Sigmoid colon (tissue), 7 donors: ENCODE data around the gene CCDC92. TPM values are rescaled to one million over a fixed set of nuclear protein-coding genes. Genes with fewer than 3 reads are reported as not detected.

Source experiments
- DNase-seq: peaks from one replicate; pipeline ENCODE4 v3.0.0-alpha.2; 2019
- H3K27ac ChIP-seq, 4 donors: fragments of 200-600 bp; sonication (generic); one replicate each; pipeline ENCODE4 v1.5.1; 2016 to 2019; ENCODE audit warnings: mild to moderate bottlenecking in 1 of 4
- H3K27me3 ChIP-seq, 3 donors: fragments of 200-600 bp; sonication (generic); one replicate each; pipeline ENCODE4 v1.5.1; 2019; ENCODE audit warnings: mild to moderate bottlenecking in 1 of 3
- H3K36me3 ChIP-seq, 4 donors: fragments of 200-600 bp; sonication (generic); one replicate each; pipeline ENCODE4 v1.5.1; 2016 to 2019
- H3K4me1 ChIP-seq, 4 donors: fragments of 200-600 bp; sonication (generic); one replicate each; pipeline ENCODE4 v1.5.1; 2017 to 2019
- H3K4me3 ChIP-seq, 4 donors: fragments of 200-600 bp; sonication (generic); one replicate each; pipeline ENCODE4 v1.5.1; 2017 to 2019; ENCODE audit warnings: mild to moderate bottlenecking in 2 of 4, moderate library complexity in 1 of 4
- H3K9me3 ChIP-seq, 4 donors: fragments of 200-600 bp in 3 of 4; sonication (generic) in 3 of 4; one replicate each; pipeline versions ENCODE4 v1.5.1 to v1.6.1; 2013 to 2019
- EP300 ChIP-seq, 4 donors: sonication (generic); formaldehyde crosslinking; IDR thresholded peaks; one replicate each; pipeline ENCODE4 v1.6.1; 2017; ENCODE audit warnings: antibody characterized with exemption in 4 of 4
- POLR2A ChIP-seq, 2 donors: fragments of 450-650 bp; IDR thresholded peaks; one replicate each; pipeline ENCODE4 v1.6.1; 2016; ENCODE audit warnings: antibody characterized with exemption in 2 of 2, mild to moderate bottlenecking in 2 of 2, moderate library complexity in 2 of 2
- POLR2AphosphoS5 ChIP-seq, 4 donors: sonication (generic); formaldehyde crosslinking; IDR thresholded peaks; one replicate each; pipeline ENCODE4 v1.6.1; 2017; ENCODE audit warnings: antibody characterized with exemption in 4 of 4
- WGBS, 2 donors: extraction: QIAGEN DNeasy Blood & Tissue Kit; methylation state at CpG; one replicate each; pipeline ENCODE4 v1.1.7; 2013; 5-methylcytosine and 5-hydroxymethylcytosine counted together
- intact Hi-C: fragments of 100-400 bp; cut with DNase I; formaldehyde crosslinking; loops from one replicate; pipeline ENCODE4 v1.15.1; 2023
- polyA plus RNA-seq, 3 donors: library from polyadenylated mRNA; stranded (reverse); fragments of 200-250 nt; gene quantifications; one replicate each; pipeline ENCODE4 v1.2.3, GENCODE V29; 2013
- total RNA-seq, 4 donors: library from RNA; depleted of rRNA; stranded (reverse); fragments of >200 nt; gene quantifications; one replicate each; pipeline ENCODE4 v1.1.0, GENCODE V29; 2016
- TF ChIP-seq, protein P1 (sequence below), 4 experiments: fragments of 450-650 bp in 3 of 4; fragments of 200-600 bp in 1 of 4; IDR thresholded peaks; one replicate each; pipeline ENCODE4 v1.5.1; 2016 to 2019; ENCODE audit warnings: antibody characterized with exemption in 4 of 4, mild to moderate bottlenecking in 3 of 4, moderate library complexity in 2 of 4
- donor health status: healthy with polysubstance abuse.
- donor health status: Bipolar disorder and iron deficiency.
- donor health status: healthy.

The CCDC92 gene
- total and polyA plus RNA-seq, 7 donors, result 18.5 to 54.0 (median 24.0) TPM

GRCh38 chr12:123982269-123982668, 9.6 kb upstream of the CCDC92 start:
- Histone ChIP-seq H3K4me3 (no peak overlapping the region), H3K4me1 (peaks cover 0 to 11% (median 5%) of the 10 kb centered on the region in 4 donors), H3K27me3 (no peaks in the 10 kb centered on the region), H3K27ac (no peak overlapping the region), H3K36me3 (peaks cover 0 to 11% (median 0%) of the 10 kb centered on the region in 4 donors), H3K9me3 (no peaks in the 10 kb centered on the region)
- DNase-seq, result no peak
- intact Hi-C loops, result loop anchor here (5.0 kb wide), 1 partner anchor 75 kb away; no protein-coding TSS in a partner anchor
- WGBS, 2 donors, result 86 to 96% methylated on average over 7 of the region's 7 CpGs
- TF ChIP-seq EP300 (IDR thresholded peaks at IDR 0.05), result no peak
- TF ChIP-seq, protein P1, sequence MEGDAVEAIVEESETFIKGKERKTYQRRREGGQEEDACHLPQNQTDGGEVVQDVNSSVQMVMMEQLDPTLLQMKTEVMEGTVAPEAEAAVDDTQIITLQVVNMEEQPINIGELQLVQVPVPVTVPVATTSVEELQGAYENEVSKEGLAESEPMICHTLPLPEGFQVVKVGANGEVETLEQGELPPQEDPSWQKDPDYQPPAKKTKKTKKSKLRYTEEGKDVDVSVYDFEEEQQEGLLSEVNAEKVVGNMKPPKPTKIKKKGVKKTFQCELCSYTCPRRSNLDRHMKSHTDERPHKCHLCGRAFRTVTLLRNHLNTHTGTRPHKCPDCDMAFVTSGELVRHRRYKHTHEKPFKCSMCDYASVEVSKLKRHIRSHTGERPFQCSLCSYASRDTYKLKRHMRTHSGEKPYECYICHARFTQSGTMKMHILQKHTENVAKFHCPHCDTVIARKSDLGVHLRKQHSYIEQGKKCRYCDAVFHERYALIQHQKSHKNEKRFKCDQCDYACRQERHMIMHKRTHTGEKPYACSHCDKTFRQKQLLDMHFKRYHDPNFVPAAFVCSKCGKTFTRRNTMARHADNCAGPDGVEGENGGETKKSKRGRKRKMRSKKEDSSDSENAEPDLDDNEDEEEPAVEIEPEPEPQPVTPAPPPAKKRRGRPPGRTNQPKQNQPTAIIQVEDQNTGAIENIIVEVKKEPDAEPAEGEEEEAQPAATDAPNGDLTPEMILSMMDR (IDR thresholded peaks at IDR 0.05), result no peak
- no peak for TF ChIP-seq POLR2A (IDR thresholded peaks at IDR 0.05)
- no peak for TF ChIP-seq POLR2AphosphoS5 (IDR thresholded peaks at IDR 0.05)

- Histone ChIP-seq H3K4me1 (peaks cover 0 to 5% (median 2%) of the 10 kb centered on the region in 4 donors), H3K4me3 (no peak overlapping the region), H3K27me3 (no peaks in the 10 kb centered on the region), H3K27ac (no peak overlapping the region), H3K36me3 (peaks cover 0 to 12% (median 0%) of the 10 kb centered on the region in 4 donors), H3K9me3 (no peaks in the 10 kb centered on the region)
- DNase-seq, result no peak
- TF ChIP-seq POLR2A (IDR thresholded peaks at IDR 0.05) (no peak), EP300 (IDR thresholded peaks at IDR 0.05) (no peak), POLR2AphosphoS5 (IDR thresholded peaks at IDR 0.05) (no peak)
- TF ChIP-seq, protein P1 (IDR thresholded peaks at IDR 0.05), result no peak
- intact Hi-C loops, result no loop called here
- WGBS, 2 donors, result 96% methylated on average over 6 of the region's 6 CpGs
Observed at GRCh38 chr12:123979566-123979965, 6.9 kb upstream of the CCDC92 start.

- H3K4me3 ChIP-seq, result no peak overlapping the region
- 92% methylated on average over 7 of the region's 7 CpGs for WGBS, 2 donors
- H3K9me3 ChIP-seq, result no peaks in the 10 kb centered on the region
- TF ChIP-seq EP300 (IDR thresholded peaks at IDR 0.05) (no peak), POLR2AphosphoS5 (IDR thresholded peaks at IDR 0.05) (no peak), POLR2A (IDR thresholded peaks at IDR 0.05) (no peak)
- TF ChIP-seq, protein P1 (IDR thresholded peaks at IDR 0.05), result no peak
- no peak for DNase-seq
- intact Hi-C loops, result no loop called here
- H3K36me3 ChIP-seq, result peaks cover 0 to 3% (median 0%) of the 10 kb centered on the region in 4 donors
- H3K4me1 ChIP-seq, result peaks cover 0 to 17% (median 15%) of the 10 kb centered on the region in 4 donors
- no peaks in the 10 kb centered on the region for H3K27me3 ChIP-seq
- H3K27ac ChIP-seq, result no peak overlapping the region
Observed at GRCh38 chr12:123976227-123976826, 3.7 kb upstream of the CCDC92 start.

DNA sequence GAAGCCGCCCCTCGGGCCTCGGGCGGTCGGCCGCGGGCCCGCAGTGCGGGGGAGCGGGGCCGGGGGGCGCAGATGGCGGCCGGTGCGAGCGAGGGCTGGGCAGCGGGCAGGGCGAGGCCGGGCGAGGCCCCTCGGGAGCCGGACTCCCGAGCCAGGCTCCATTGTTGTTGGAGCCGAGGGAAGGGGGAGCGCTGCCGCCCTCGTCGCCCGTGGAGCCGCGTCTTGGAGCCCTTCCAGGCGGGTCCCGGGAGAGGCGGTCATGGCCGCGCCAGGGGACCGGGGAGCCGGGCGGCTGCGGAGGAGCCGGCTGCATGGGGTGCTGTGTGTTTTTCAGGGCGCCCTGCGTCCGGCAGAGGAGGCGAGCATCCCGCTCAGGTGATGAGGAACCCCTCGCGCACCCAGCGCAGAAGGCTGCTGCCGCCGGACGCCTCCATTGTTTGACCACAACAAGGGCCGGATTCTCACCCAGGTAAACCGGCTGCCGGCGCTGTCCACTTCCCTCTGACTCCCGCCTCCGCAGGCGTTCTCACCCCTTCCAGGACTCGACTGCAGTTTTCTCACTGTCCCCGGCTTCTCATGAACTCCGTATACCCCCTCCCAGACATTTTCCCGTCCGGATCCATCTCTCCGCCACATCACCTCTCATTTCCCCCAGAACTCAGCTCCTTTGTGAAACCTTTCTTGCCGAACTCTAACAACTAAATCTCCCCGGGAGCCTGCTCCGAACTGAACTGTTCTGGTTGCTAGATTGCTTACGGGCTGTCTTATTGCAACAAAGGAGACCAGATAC, 1.1 kb upstream of the CCDC92 start:
- Histone ChIP-seq H3K27me3 (no peaks in the 10 kb centered on the region), H3K36me3 (peaks cover 0 to 3% (median 0%) of the 10 kb centered on the region in 4 donors), H3K27ac (peak overlapping the region; percentile 80 to 97 (median 94)), H3K4me3 (peak overlapping the region; percentile 83 to 98 (median 94)), H3K4me1 (peaks cover 0 to 27% (median 21%) of the 10 kb centered on the region in 4 donors), H3K9me3 (no peaks in the 10 kb centered on the region)
- intact Hi-C loops, result loop anchor here (5.0 kb wide), 1 partner anchor 261 kb away; the partner anchor contains the start of gene ATP6V0A2
- TF ChIP-seq, protein P1 (IDR thresholded peaks at IDR 0.05), result no peak
- TF ChIP-seq EP300 (IDR thresholded peaks at IDR 0.05) (no peak), POLR2A (IDR thresholded peaks at IDR 0.05) (no peak), POLR2AphosphoS5 (IDR thresholded peaks at IDR 0.05) (no peak)
- WGBS, 2 donors, result 1 to 3% methylated on average over 69 of the region's 69 CpGs
- DNase-seq, result peak; percentile 71
